Epithelial cell of esophagus (primary cell): ENCODE results near the gene DNER.

ENCODE experiments used
- DNase-seq: peaks from one replicate; pipeline ENCODE4 v3.0.0; 2010; ENCODE audit warnings: low read depth
- H3K4me3 ChIP-seq: 2 replicates; pipeline ENCODE4 v1.5.1; 2011; ENCODE audit warnings: mild to moderate bottlenecking, low read length, control low read depth
- TF ChIP-seq, protein P1 (sequence below): IDR thresholded peaks from 2 replicates; pipeline ENCODE4 v1.5.1; 2011; ENCODE audit warnings: low read depth, mild to moderate bottlenecking, low read length, control low read depth, inconsistent platforms; ENCODE audit not compliant: insufficient read depth; ENCODE audit errors: missing control alignments

DNER gene

GRCh38 chr2:229654437-229654836, 59.9 kb downstream of the DNER start:
- H3K4me3 ChIP-seq: no peak overlapping the region
- no peak for DNase-seq
- TF ChIP-seq, protein P1, sequence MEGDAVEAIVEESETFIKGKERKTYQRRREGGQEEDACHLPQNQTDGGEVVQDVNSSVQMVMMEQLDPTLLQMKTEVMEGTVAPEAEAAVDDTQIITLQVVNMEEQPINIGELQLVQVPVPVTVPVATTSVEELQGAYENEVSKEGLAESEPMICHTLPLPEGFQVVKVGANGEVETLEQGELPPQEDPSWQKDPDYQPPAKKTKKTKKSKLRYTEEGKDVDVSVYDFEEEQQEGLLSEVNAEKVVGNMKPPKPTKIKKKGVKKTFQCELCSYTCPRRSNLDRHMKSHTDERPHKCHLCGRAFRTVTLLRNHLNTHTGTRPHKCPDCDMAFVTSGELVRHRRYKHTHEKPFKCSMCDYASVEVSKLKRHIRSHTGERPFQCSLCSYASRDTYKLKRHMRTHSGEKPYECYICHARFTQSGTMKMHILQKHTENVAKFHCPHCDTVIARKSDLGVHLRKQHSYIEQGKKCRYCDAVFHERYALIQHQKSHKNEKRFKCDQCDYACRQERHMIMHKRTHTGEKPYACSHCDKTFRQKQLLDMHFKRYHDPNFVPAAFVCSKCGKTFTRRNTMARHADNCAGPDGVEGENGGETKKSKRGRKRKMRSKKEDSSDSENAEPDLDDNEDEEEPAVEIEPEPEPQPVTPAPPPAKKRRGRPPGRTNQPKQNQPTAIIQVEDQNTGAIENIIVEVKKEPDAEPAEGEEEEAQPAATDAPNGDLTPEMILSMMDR: no peak

GRCh38 chr2:229653531-229653930, 60.8 kb downstream of the DNER start:
- H3K4me3 ChIP-seq: no peak overlapping the region
- no peak for DNase-seq
- TF ChIP-seq, protein P1: no peak

DNA sequence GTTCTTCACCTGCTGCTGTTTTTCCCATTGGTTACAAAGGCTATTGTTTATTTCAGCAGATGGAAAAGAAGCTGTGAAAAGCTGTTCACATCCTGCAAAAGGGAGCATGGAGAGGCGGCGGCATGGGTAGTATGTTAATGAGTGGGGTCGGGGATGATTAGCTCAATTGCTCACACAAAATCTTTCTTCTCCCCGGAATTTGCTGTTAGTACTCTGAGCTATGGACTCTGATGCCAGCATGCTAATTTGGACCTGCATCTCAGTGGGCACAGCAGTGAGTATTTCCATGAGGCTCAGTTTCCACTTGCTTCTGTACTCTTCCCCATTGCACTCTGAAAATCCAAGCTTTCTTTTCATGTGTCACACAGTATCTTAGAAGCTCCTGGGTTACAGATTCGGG, 61.6 kb downstream of the DNER start:
- H3K4me3 ChIP-seq: no peak overlapping the region
- TF ChIP-seq, protein P1: no peak
- no peak for DNase-seq

- no peak for DNase-seq
- no peak overlapping the region for H3K4me3 ChIP-seq
- TF ChIP-seq, protein P1: no peak
Observed at GRCh38 chr2:229650901-229651300, 63.5 kb downstream of the DNER start.

DNA sequence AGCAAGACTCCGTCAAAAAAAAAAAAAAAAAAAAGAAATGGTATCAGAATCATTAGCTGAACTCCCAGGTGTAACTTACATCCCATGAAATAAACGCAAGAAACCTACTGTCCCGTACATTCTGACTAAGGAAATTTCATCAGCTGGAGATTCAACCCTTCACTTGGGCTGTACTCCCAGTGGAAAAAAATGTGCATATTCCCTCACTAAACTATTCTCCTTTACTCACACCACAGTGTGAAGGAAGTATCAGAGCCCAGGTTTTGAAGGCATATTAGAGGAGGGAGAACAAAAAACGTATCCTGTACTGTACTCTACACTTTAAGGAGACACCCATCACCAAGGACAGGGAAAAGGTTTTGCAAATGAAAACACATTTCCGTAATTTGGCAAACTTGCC, 64.3 kb downstream of the DNER start:
- DNase-seq: no peak
- H3K4me3 ChIP-seq: no peak overlapping the region
- TF ChIP-seq, protein P1: no peak

- TF ChIP-seq, protein P1: no peak
- H3K4me3 ChIP-seq: no peak overlapping the region
- DNase-seq: peak; percentile 26
Observed at GRCh38 chr2:229646186-229646723, 68.1 kb downstream of the DNER start.

DNA sequence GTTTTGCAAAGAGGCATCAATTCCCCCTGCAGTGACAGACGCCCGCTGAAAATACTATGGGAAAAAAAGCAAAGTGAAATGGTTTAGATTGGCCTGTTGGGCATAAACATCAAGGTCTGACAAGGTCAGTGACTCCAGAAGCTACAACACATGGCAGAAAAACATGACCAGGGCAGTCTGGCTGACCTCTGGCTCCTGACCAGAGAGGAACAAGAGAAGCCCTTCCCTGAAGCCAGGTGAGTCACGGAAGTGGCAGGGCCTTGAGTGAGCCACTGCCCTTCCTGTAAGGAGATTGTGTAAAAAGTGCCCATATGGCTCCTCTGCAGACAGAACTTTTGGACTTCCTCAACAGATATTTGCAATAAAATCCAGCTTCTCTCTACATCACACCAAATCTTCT, 72.0 kb downstream of the DNER start:
- H3K4me3 ChIP-seq: no peak overlapping the region
- TF ChIP-seq, protein P1: no peak
- DNase-seq: peak; percentile 45
